ENCODE data around the gene ATP8B3.

DNA sequence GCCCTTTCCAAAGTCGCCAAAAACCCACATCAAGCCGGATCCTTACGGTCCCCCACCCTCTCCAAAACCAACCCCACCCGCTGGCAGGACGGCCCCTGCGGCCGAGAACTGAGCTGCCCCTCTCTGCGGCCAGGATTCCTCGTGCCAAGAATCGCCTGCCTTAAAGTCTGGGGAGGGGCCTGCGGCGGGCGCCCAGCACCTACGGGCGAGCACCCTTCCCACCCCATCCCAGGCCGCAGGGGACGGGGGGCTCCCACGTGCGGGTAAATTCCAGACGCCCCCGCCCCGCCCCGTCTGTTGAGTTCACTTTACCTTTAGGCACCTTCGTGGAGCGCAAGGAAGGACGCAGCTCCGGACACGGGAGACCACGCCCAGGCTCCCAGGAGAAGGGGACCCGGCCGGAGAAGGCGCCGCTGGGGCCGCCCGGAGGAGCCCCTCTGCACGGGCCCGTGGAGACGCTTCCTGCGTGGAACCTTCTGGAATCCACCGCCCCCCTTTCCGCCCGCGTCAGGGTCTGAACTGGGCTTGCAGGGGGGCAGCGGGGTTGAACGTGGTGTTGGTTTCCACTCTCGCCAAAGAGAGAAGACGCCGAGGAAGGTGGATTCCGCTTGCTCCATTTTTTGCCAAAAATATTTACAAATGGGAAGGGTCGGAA, 36.0 kb downstream of the ATP8B3 start:
- no peak for TF ChIP-seq PAX5 (IDR thresholded peaks at IDR 0.05; ENCODE audit: borderline replicate concordance, low read depth, low read length)
- TF ChIP-seq SPI1 (IDR thresholded peaks at IDR 0.05; ENCODE audit: borderline replicate concordance, insufficient read depth, low read depth, low read length) = no peak
- TF ChIP-seq USF1 (IDR thresholded peaks at IDR 0.05; ENCODE audit: borderline replicate concordance, extremely low read length, insufficient read depth, low read depth, low read length) = no peak
- TF ChIP-seq, protein P1, sequence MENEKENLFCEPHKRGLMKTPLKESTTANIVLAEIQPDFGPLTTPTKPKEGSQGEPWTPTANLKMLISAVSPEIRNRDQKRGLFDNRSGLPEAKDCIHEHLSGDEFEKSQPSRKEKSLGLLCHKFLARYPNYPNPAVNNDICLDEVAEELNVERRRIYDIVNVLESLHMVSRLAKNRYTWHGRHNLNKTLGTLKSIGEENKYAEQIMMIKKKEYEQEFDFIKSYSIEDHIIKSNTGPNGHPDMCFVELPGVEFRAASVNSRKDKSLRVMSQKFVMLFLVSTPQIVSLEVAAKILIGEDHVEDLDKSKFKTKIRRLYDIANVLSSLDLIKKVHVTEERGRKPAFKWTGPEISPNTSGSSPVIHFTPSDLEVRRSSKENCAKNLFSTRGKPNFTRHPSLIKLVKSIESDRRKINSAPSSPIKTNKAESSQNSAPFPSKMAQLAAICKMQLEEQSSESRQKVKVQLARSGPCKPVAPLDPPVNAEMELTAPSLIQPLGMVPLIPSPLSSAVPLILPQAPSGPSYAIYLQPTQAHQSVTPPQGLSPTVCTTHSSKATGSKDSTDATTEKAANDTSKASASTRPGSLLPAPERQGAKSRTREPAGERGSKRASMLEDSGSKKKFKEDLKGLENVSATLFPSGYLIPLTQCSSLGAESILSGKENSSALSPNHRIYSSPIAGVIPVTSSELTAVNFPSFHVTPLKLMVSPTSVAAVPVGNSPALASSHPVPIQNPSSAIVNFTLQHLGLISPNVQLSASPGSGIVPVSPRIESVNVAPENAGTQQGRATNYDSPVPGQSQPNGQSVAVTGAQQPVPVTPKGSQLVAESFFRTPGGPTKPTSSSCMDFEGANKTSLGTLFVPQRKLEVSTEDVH (IDR thresholded peaks at IDR 0.05; ENCODE audit: low read depth, partially characterized antibody) = no peak
- TF ChIP-seq POLR2AphosphoS5 (IDR thresholded peaks at IDR 0.05; ENCODE audit: low read length) = no peak
- TF ChIP-seq TAF1 (IDR thresholded peaks at IDR 0.05; ENCODE audit: borderline replicate concordance, low read depth, low read length) = no peak
- no peak for TF ChIP-seq CTCF (IDR thresholded peaks at IDR 0.05 in 2 of 3, conservative IDR thresholded peaks at IDR 0.05 in 1 of 3; ENCODE audit: control insufficient read depth in 2 of 3, extremely low read depth in 1 of 3, insufficient read depth in 1 of 3, low read depth in 3 of 3, low read length in 3 of 3)
- TF ChIP-seq, protein P2, sequence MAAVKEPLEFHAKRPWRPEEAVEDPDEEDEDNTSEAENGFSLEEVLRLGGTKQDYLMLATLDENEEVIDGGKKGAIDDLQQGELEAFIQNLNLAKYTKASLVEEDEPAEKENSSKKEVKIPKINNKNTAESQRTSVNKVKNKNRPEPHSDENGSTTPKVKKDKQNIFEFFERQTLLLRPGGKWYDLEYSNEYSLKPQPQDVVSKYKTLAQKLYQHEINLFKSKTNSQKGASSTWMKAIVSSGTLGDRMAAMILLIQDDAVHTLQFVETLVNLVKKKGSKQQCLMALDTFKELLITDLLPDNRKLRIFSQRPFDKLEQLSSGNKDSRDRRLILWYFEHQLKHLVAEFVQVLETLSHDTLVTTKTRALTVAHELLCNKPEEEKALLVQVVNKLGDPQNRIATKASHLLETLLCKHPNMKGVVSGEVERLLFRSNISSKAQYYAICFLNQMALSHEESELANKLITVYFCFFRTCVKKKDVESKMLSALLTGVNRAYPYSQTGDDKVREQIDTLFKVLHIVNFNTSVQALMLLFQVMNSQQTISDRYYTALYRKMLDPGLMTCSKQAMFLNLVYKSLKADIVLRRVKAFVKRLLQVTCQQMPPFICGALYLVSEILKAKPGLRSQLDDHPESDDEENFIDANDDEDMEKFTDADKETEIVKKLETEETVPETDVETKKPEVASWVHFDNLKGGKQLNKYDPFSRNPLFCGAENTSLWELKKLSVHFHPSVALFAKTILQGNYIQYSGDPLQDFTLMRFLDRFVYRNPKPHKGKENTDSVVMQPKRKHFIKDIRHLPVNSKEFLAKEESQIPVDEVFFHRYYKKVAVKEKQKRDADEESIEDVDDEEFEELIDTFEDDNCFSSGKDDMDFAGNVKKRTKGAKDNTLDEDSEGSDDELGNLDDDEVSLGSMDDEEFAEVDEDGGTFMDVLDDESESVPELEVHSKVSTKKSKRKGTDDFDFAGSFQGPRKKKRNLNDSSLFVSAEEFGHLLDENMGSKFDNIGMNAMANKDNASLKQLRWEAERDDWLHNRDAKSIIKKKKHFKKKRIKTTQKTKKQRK (IDR thresholded peaks at IDR 0.05; ENCODE audit: low read depth, low read length) = no peak
- TF ChIP-seq SIN3A (IDR thresholded peaks at IDR 0.05; ENCODE audit: low read depth, low read length) = no peak
- TF ChIP-seq EZH2 (IDR thresholded peaks at IDR 0.05; ENCODE audit: borderline replicate concordance, control insufficient read depth, low read depth, low read length) = no peak
- no peak for TF ChIP-seq CHD2 (IDR thresholded peaks at IDR 0.05; ENCODE audit: borderline replicate concordance, low read depth, low read length)
- TF ChIP-seq POLR2A (IDR thresholded peaks at IDR 0.05; ENCODE audit: low read depth, low read length) = no peak
- TF ChIP-seq BACH1 (IDR thresholded peaks at IDR 0.05; ENCODE audit: borderline replicate concordance) = no peak
- TF ChIP-seq, protein P3, sequence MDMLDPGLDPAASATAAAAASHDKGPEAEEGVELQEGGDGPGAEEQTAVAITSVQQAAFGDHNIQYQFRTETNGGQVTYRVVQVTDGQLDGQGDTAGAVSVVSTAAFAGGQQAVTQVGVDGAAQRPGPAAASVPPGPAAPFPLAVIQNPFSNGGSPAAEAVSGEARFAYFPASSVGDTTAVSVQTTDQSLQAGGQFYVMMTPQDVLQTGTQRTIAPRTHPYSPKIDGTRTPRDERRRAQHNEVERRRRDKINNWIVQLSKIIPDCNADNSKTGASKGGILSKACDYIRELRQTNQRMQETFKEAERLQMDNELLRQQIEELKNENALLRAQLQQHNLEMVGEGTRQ (IDR thresholded peaks at IDR 0.05; ENCODE audit: borderline replicate concordance, low read depth, low read length) = no peak

All from GM12878 (cell line).